Adrenal gland (tissue), 12 donors: ENCODE data around the gene UTP11. TPM values are rescaled to one million over a fixed set of nuclear protein-coding genes. Genes with fewer than 3 reads are reported as not detected.

Experiments
- DNase-seq, 7 donors: peaks; one replicate each; pipeline ENCODE4 v3.0.0-alpha.2; 2019 to 2020
- H3K27ac ChIP-seq, 5 donors: fragments of 200-600 bp; sonication (generic) in 4 of 5; 1 replicate in 3 of 5; 2 replicates in 2 of 5; pipeline versions ENCODE4 v1.5.1 to v1.8.0; 2016 to 2020; ENCODE audit warnings: mild to moderate bottlenecking in 1 of 5
- H3K27me3 ChIP-seq: fragments of 200-600 bp; 2 replicates; pipeline ENCODE4 v1.8.0; 2021
- H3K36me3 ChIP-seq, 2 donors: fragments of 200-600 bp; replicated peaks in 1 of 2; 1 replicate in 1 of 2; 2 replicates in 1 of 2; pipeline versions ENCODE4 v1.5.1 to v1.8.0; 2018 to 2022
- H3K4me1 ChIP-seq, 2 donors: fragments of 200-600 bp; replicated peaks in 1 of 2; 1 replicate in 1 of 2; 2 replicates in 1 of 2; pipeline versions ENCODE4 v1.5.1 to v1.8.0; 2018 to 2021
- H3K4me3 ChIP-seq, 4 donors: fragments of 200-600 bp; sonication (generic) in 3 of 4; one replicate each; pipeline ENCODE4 v1.5.1; 2016 to 2018
- H3K9me3 ChIP-seq, 3 donors: fragments of 200-600 bp; sonication (generic) in 1 of 3; replicated peaks in 1 of 3; 1 replicate in 2 of 3; 2 replicates in 1 of 3; pipeline versions ENCODE4 v1.5.1 to v1.8.0; 2016 to 2021
- POLR2A ChIP-seq, 2 donors: fragments of 450-650 bp; IDR thresholded peaks; one replicate each; pipeline ENCODE4 v1.6.1; 2017; ENCODE audit warnings: antibody characterized with exemption in 2 of 2, mild to moderate bottlenecking in 2 of 2, moderate library complexity in 1 of 2
- WGBS, 4 donors: extraction: QIAGEN DNeasy Blood & Tissue Kit in 2 of 4; methylation state at CpG; one replicate each; pipeline versions ENCODE4 v1.1.5 to v1.1.7; 2013 to 2017; 5-methylcytosine and 5-hydroxymethylcytosine counted together
- intact Hi-C, 2 donors: fragments of 100-400 bp; cut with DNase I; formaldehyde crosslinking; loops; one replicate each; pipeline versions ENCODE4 v1.14.1 to v1.15.0; 2022 to 2023
- polyA plus RNA-seq, 3 donors: library from polyadenylated mRNA; stranded (reverse); fragments of 200-250 nt in 2 of 3; fragments of 350-450 nt in 1 of 3; fragmentation: Illumina TruSeq in 1 of 3; extraction: RNeasy Lipid Tissue Mini Kit (QIAGEN cat#74804) in 1 of 3; gene quantifications; one replicate each; pipeline ENCODE4 v1.2.3, GENCODE V29; 2013 to 2014
- total RNA-seq, 9 donors: library from RNA; depleted of rRNA in 4 of 9; stranded (reverse); fragments of >200 nt in 4 of 9; fragments of 120-200 nt in 1 of 9; fragmentation: NEBNext Ultra II Directional in 1 of 9; extraction: Animal tissue kit (Norgen Biotek cat#: 25700) in 1 of 9; gene quantifications; one replicate each; pipeline versions ENCODE4 v1.1.0 to v1.2.4, GENCODE V29; 2013 to 2023
- TF ChIP-seq, protein P1 (sequence below), 6 experiments: fragments of 450-650 bp in 4 of 6; fragments of 200-600 bp in 2 of 6; sonication (generic) in 1 of 6; IDR thresholded peaks; 1 replicate in 5 of 6; 2 replicates in 1 of 6; pipeline versions ENCODE4 v1.5.1 to v1.8.0; 2016 to 2021; ENCODE audit warnings: antibody characterized with exemption in 6 of 6, mild to moderate bottlenecking in 2 of 6, moderate library complexity in 1 of 6
- donor health status: healthy with polysubstance abuse.
- donor health status: Bipolar disorder and iron deficiency.
- donor health status: DM: yes; HTN: yes; CAD: no.
- donor health status: DM: no; HTN: no; CAD: no.
- donor health status: DM: no; HTN: no; CAD: no.
- donor health status: DM: yes; HTN: yes; CAD: no.

The UTP11 gene
- total and polyA plus RNA-seq, 12 donors = 16.0 to 133 (median 37.4) TPM

DNA sequence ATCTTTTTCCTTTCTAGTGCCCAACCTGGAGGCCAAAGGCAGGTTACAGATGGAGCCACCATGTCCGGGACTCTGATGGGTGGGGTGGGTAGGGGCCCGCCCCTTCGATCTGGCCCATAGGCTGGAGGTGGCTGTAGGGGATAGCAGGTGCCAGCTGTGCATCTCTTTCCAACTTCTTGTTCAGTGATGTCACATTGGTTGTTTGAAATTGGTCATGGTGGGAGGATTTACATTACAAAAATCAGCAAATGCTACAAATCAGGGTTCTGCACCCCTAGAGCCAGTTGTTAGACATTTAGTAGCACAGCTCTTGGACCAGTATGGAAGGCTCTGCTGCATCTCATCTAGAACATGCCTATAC is 56.4 kb downstream of the UTP11 start:
- Histone ChIP-seq H3K4me3 (no peak overlapping the region), H3K27me3 (no peaks in the 10 kb centered on the region), H3K4me1 (no peaks in the 10 kb centered on the region), H3K36me3 (no peaks in the 10 kb centered on the region), H3K27ac (no peak overlapping the region), H3K9me3 (no peaks in the 10 kb centered on the region)
- DNase-seq = no peak
- no peak for TF ChIP-seq POLR2A (IDR thresholded peaks at IDR 0.05)
- TF ChIP-seq, protein P1, sequence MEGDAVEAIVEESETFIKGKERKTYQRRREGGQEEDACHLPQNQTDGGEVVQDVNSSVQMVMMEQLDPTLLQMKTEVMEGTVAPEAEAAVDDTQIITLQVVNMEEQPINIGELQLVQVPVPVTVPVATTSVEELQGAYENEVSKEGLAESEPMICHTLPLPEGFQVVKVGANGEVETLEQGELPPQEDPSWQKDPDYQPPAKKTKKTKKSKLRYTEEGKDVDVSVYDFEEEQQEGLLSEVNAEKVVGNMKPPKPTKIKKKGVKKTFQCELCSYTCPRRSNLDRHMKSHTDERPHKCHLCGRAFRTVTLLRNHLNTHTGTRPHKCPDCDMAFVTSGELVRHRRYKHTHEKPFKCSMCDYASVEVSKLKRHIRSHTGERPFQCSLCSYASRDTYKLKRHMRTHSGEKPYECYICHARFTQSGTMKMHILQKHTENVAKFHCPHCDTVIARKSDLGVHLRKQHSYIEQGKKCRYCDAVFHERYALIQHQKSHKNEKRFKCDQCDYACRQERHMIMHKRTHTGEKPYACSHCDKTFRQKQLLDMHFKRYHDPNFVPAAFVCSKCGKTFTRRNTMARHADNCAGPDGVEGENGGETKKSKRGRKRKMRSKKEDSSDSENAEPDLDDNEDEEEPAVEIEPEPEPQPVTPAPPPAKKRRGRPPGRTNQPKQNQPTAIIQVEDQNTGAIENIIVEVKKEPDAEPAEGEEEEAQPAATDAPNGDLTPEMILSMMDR (IDR thresholded peaks at IDR 0.05) = no peak
- WGBS, 4 donors = 83 to 98% (median 94%) methylated on average over 2 to 3 of the region's 3 CpGs
- intact Hi-C loops = no loop called here

DNA sequence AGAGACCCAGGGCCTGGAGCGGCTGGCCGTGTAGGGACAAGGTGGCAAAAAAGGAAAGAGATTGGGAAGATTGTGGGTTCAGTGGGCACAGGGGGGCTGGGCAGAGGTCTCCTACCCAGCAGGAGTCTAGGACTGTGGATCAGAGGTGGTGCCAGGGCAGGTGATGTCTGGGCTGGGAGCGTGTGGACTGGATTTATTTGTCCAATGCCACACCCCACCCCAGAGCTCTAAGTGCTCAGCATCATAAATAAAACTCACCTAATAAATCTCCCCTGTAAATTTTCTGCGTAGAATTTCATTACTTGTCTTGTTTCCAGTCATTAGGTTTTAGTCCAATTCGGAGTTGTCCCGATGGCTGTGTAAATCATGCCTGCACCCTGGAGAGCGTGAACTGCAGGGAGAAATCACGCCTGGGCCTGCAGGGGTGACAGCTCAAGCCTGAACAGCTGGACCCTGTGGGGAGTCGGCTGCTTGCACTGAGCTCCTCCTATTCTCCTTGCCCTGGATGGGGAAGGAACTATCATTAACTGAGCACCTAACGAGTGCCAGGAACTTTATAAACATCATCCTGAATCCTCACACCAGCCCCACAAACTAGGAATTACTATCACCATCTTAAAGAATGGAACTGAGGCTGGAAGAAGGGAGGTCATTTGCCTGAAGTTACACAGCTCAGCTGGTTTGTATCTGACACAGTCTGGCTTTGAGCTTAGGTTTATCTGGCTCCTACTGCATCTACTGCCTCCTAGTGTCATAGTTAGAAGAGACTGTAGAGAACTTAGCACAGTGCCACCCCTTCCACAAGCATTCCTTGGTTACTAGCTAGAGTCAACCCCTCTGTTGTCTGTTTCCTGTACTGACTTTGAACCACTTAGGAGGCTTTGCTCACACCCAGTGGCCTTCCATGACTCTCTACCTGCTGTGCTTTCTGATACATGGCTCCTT is 59.0 kb downstream of the UTP11 start:
- Histone ChIP-seq H3K27ac (no peak overlapping the region), H3K27me3 (no peaks in the 10 kb centered on the region), H3K36me3 (no peaks in the 10 kb centered on the region), H3K4me3 (no peak overlapping the region), H3K4me1 (no peaks in the 10 kb centered on the region), H3K9me3 (no peaks in the 10 kb centered on the region)
- 72 to 83% (median 77%) methylated on average over 9 to 10 of the region's 10 CpGs for WGBS, 4 donors
- intact Hi-C loops = no loop called here
- TF ChIP-seq POLR2A (IDR thresholded peaks at IDR 0.05) = no peak
- TF ChIP-seq, protein P1 (IDR thresholded peaks at IDR 0.05) = peak; percentile 6 to 42 (median 38)
- DNase-seq = peak in 1 of 7 donors; percentile 18

GRCh38 chr1:38072858-38073257 is 60.3 kb downstream of the UTP11 start:
- intact Hi-C loops = no loop called here
- 75 to 100% (median 83%) methylated on average over 2 of the region's 2 CpGs for WGBS, 4 donors
- Histone ChIP-seq H3K27ac (no peak overlapping the region), H3K4me1 (no peaks in the 10 kb centered on the region), H3K27me3 (no peaks in the 10 kb centered on the region), H3K9me3 (no peaks in the 10 kb centered on the region), H3K4me3 (no peak overlapping the region), H3K36me3 (no peaks in the 10 kb centered on the region)
- no peak for TF ChIP-seq POLR2A (IDR thresholded peaks at IDR 0.05)
- TF ChIP-seq, protein P1 (IDR thresholded peaks at IDR 0.05) = no peak
- DNase-seq = no peak

- Histone ChIP-seq H3K27me3 (no peaks in the 10 kb centered on the region), H3K4me1 (no peaks in the 10 kb centered on the region), H3K4me3 (no peak overlapping the region), H3K36me3 (no peaks in the 10 kb centered on the region), H3K9me3 (no peaks in the 10 kb centered on the region), H3K27ac (no peak overlapping the region)
- 73 to 82% (median 76%) methylated on average over 6 to 9 of the region's 9 CpGs for WGBS, 4 donors
- TF ChIP-seq, protein P1 (IDR thresholded peaks at IDR 0.05) = no peak
- TF ChIP-seq POLR2A (IDR thresholded peaks at IDR 0.05) = no peak
- intact Hi-C loops = no loop called here
- no peak for DNase-seq
These were observed 61.2 kb downstream of the UTP11 start for GRCh38 chr1:38073534-38074301.
